K562 (cell line): ENCODE measurements around the gene AGPAT1. TPM values are rescaled to one million over a fixed set of nuclear protein-coding genes. Genes with fewer than 3 reads are reported as not detected.

Experiments
- ATAC-seq: fragments of 200-7000 bp; cut with Tn5 transposase; 3 replicates; pipeline ENCODE4 v1.9.1; 2020; ENCODE audit warnings: moderate library complexity
- BruUV-seq: library from RNA; stranded (reverse); fragments of 400-500 nt; replicated peaks from 2 replicates; lab custom pipeline; 2021; lab: Mats Ljungman, UMichigan
- CTCF ChIA-PET: fragments of 300-600 bp; formaldehyde crosslinking; extraction: SDS; loops from one replicate; lab custom pipeline; 2021; ENCODE audit warnings: low intra/inter-chr PET ratio; lab: Yijun Ruan, JAX
- POLR2A ChIA-PET: fragments of 300-600, 350-650 bp; sonication (Branson Sonifier 250); formaldehyde crosslinking; extraction: SDS; loops from one replicate; lab custom pipeline; 2021; ENCODE audit warnings: antibody characterized with exemption, inconsistent platforms; lab: Yijun Ruan, JAX
- DNase-seq, 4 experiments: peaks; one replicate each; pipeline versions ENCODE4 v3.0.0 to v3.0.0-alpha.2; 2011 to 2018; ENCODE audit warnings: low spot score in 3 of 4, mixed read lengths in 3 of 4; ENCODE audit errors: extremely low read depth in 1 of 4
- FAIRE-seq: peaks from 2 replicates; lab custom pipeline; 2011; peaks lifted over from hg19 to GRCh38; lab: Jason Lieb, UNC
- H2AFZ ChIP-seq: 2 replicates; pipeline ENCODE4 v1.6.0; 2011; ENCODE audit warnings: low read depth, low read length, control low read depth, inconsistent platforms
- H3K27ac ChIP-seq: fragments of 200-600 bp; 3 replicates; pipeline ENCODE4 v1.8.0; 2011; ENCODE audit warnings: low read depth, mild to moderate bottlenecking, control low read depth, inconsistent platforms, low read length, moderate library complexity, mixed read lengths; ENCODE audit errors: extremely low read depth
- H3K27me3 ChIP-seq, 2 experiments: fragments of 300-600 bp in 1 of 2; 2 replicates in 1 of 2; 3 replicates in 1 of 2; pipeline versions ENCODE4 v1.6.0 to v1.8.0; 2011; ENCODE audit warnings: inconsistent platforms in 2 of 2, low read length in 2 of 2, mild to moderate bottlenecking in 1 of 2, mixed read lengths in 1 of 2, moderate library complexity in 1 of 2; ENCODE audit not compliant: control insufficient read depth in 2 of 2, insufficient read depth in 2 of 2
- H3K36me3 ChIP-seq: fragments of 300-600 bp; 3 replicates; pipeline ENCODE4 v1.8.0; 2011; ENCODE audit warnings: mild to moderate bottlenecking, low read length, inconsistent platforms; ENCODE audit not compliant: control insufficient read depth, insufficient read depth
- H3K4me1 ChIP-seq, 2 experiments: fragments of 200-600 bp in 1 of 2; replicated peaks in 1 of 2; 2 replicates in 1 of 2; 3 replicates in 1 of 2; pipeline versions ENCODE4 v1.5.1 to v1.8.0; 2011; ENCODE audit warnings: inconsistent platforms in 2 of 2, low read length in 2 of 2, mild to moderate bottlenecking in 1 of 2, mixed read lengths in 1 of 2, moderate library complexity in 1 of 2; ENCODE audit not compliant: control insufficient read depth in 2 of 2, insufficient read depth in 2 of 2
- H3K4me2 ChIP-seq: 2 replicates; pipeline ENCODE4 v1.6.1; 2011; ENCODE audit warnings: low read length, control low read depth, inconsistent platforms, mixed read lengths; ENCODE audit not compliant: insufficient read depth
- H3K4me3 ChIP-seq: fragments of 200-600 bp; sonication (generic), shearing (Covaris generic); 2 replicates; pipeline ENCODE4 v1.5.1; 2016; ENCODE audit warnings: control low read depth, inconsistent platforms
- H3K79me2 ChIP-seq: fragments of 200-600 bp; 3 replicates; pipeline ENCODE4 v1.8.0; 2011; ENCODE audit warnings: low read length, inconsistent platforms; ENCODE audit not compliant: control insufficient read depth, insufficient read depth
- H3K9ac ChIP-seq, 2 experiments: 2 replicates each; pipeline versions ENCODE4 v1.6.0 to v1.6.1; 2011; ENCODE audit warnings: low read depth in 2 of 2, low read length in 2 of 2, control low read depth in 1 of 2, inconsistent platforms in 1 of 2, mild to moderate bottlenecking in 1 of 2, mixed read lengths in 1 of 2; ENCODE audit not compliant: insufficient read depth in 1 of 2
- H3K9me1 ChIP-seq: one replicate; pipeline ENCODE4 v1.6.0; 2011; ENCODE audit warnings: inconsistent platforms, mild to moderate bottlenecking, low read length, moderate library complexity; ENCODE audit not compliant: control insufficient read depth, insufficient read depth
- H3K9me3 ChIP-seq: replicated peaks from 2 replicates; pipeline ENCODE4 v1.5.1; 2011; ENCODE audit warnings: low read depth, low read length, inconsistent platforms; ENCODE audit not compliant: control insufficient read depth, insufficient read depth
- H4K20me1 ChIP-seq: replicated peaks from 2 replicates; pipeline ENCODE4 v1.6.1; 2011; ENCODE audit warnings: low read length, inconsistent platforms, mixed read lengths; ENCODE audit not compliant: control insufficient read depth, insufficient read depth
- BRF2 ChIP-seq: IDR thresholded peaks from 3 replicates; pipeline ENCODE4 v1.6.1; 2011; ENCODE audit warnings: borderline replicate concordance, mild to moderate bottlenecking; ENCODE audit not compliant: insufficient read length, insufficient read depth
- HNRNPLL ChIP-seq: fragments of 200-400 bp; formaldehyde crosslinking; IDR thresholded peaks from 2 replicates; pipeline ENCODE4 v1.6.1; 2017; ENCODE audit warnings: low read length, low read depth, mild to moderate bottlenecking; ENCODE audit not compliant: poor library complexity, severe bottlenecking
- KHSRP ChIP-seq: fragments of 450-650 bp; IDR thresholded peaks from 2 replicates; pipeline ENCODE4 v1.6.1; 2017
- MTA1 ChIP-seq: fragments of 450-650 bp; IDR thresholded peaks from 2 replicates; pipeline ENCODE4 v1.6.1; 2017; ENCODE audit warnings: borderline replicate concordance
- RBM17 ChIP-seq: fragments of 200-400 bp; formaldehyde crosslinking; IDR thresholded peaks from 2 replicates; pipeline ENCODE4 v1.6.1; 2017; ENCODE audit warnings: low read depth, mild to moderate bottlenecking, low read length, borderline replicate concordance
- WGBS: fragments of 100-300 bp; shearing (Covaris generic); methylation state at CpG from one replicate; pipeline ENCODE4 v1.1.6; 2016; ENCODE audit warnings: low coverage, mixed read lengths; ENCODE audit not compliant: insufficient coverage; ENCODE audit errors: missing lambda C conversion rate; 5-methylcytosine and 5-hydroxymethylcytosine counted together
- in situ Hi-C: fragments of 300-500 bp; cut with MboI; formaldehyde crosslinking; loops from 4 replicates; pipeline ENCODE4 v1.15.0; 2018; ENCODE audit warnings: inconsistent platforms, mixed read lengths
- intact Hi-C: fragments of 100-400 bp; cut with micrococcal nuclease; formaldehyde crosslinking; loops from 2 replicates; pipeline ENCODE4 v1.14.2; 2022
- polyA plus RNA-seq, 8 experiments: library from polyadenylated mRNA; depleted of rRNA in 4 of 8; stranded (reverse) in 5 of 8; unstranded in 3 of 8; fragments of >200 nt; fragmentation: Nextera tagmentation in 2 of 8; fragmentation: Illumina TruSeq in 1 of 8; extraction: Ambion mirVana in 2 of 8; extraction: Trizol in 1 of 8; gene quantifications; 2 replicates each; pipeline versions ENCODE4 v1.2.1 to v1.2.3, GENCODE V29; 2011 to 2014; ENCODE audit warnings: inconsistent platforms in 1 of 8, missing spikeins in 1 of 8
- total RNA-seq, 7 experiments: library from RNA; depleted of rRNA in 6 of 7; stranded (reverse); fragments of >200 nt in 6 of 7; fragmentation: Illumina TruSeq in 2 of 7; extraction: Trizol in 2 of 7; gene quantifications; 2 replicates each; pipeline versions ENCODE4 v1.2.1 to v1.2.3, GENCODE V29; 2011 to 2021; ENCODE audit warnings: low replicate concordance in 1 of 7

Gene AGPAT1
- total and polyA plus RNA-seq, 9 of the 15 experiments (the other 6 are each of a cell fraction or from before 2014, with no cell fraction given), result 37.9 to 176 (median 69.4) TPM

GRCh38 chr6:32224696-32225095 is 48.8 kb upstream of the AGPAT1 start (continued):
- TF ChIP-seq MTA1 (no peak), RBM17 (no peak), KHSRP (no peak)

GRCh38 chr6:32223258-32224235 is 47.7 kb upstream of the AGPAT1 start, which contains the start of gene NOTCH4:
TSS of gene NOTCH4 (minus strand) at chr6:32224067. CDS start at chr6:32223928, 139 bp downstream.
- H3K27me3 ChIP-seq, result peaks cover 28 to 54% of the 10 kb centered on the region in 2 experiments; a peak in 4 of 5 replicates

More at GRCh38 chr6:32223258-32224235, 47.7 kb upstream of the AGPAT1 start, which contains the start of gene NOTCH4:
- Histone ChIP-seq H3K4me3 (no peak within 1 kb of the TSS), H4K20me1 (no peaks in the 10 kb centered on the region; the same call in none of the 2 replicates), H3K4me1 (peaks cover 0 to 4% of the 10 kb centered on the region in 2 experiments; a peak in 3 of 5 replicates), H3K4me2 (no peak within 1 kb of the TSS), H3K79me2 (no peaks in the 10 kb centered on the region), H3K9me1 (no peaks in the 10 kb centered on the region), H3K9ac (0 out of 4 replicates have a peak within 1 kb of the TSS, but pooled peaks of 1 of the 2 experiments have one; percentile 47), H3K27ac (no peak within 1 kb of the TSS), H3K36me3 (no peaks in the 10 kb centered on the region), H2AFZ (no peak within 1 kb of the TSS), H3K9me3 (no peaks in the 10 kb centered on the region)
- DNase-seq (no peak), ATAC-seq (no peak), FAIRE-seq (no peak)
- BruUV-seq, result no TSS peak
- TF ChIP-seq BRF2 (no peak), HNRNPLL (peak; percentile 3)
- CTCF ChIA-PET, result interaction anchor here (0.6 kb wide), 1 partner anchor 175 kb away, joined by 3 read pairs; no protein-coding TSS in a partner anchor
- intact Hi-C loops (no loop called here), in situ Hi-C loops (no loop called here)
- WGBS, result 8% methylated on average over 20 of the region's 20 CpGs
- POLR2A ChIA-PET, result interaction anchor here (0.6 kb wide), 1 partner anchor 164 kb away, joined by 3 read pairs; no protein-coding TSS in a partner anchor
